GM21619 (cell line): ENCODE results near the gene ZNF687.
"Not testable (repeated sequence)": the region's sequence is repeated elsewhere in the genome, so short reads cannot be mapped to it uniquely, and the experiment has no call there.

ENCODE experiments used
- ATAC-seq: cut with Tn5 transposase; IDR thresholded peaks from one replicate; pipeline ENCODE4 v1.9.1; 2021; ENCODE audit not compliant: unreplicated experiment

The ZNF687 gene

DNA sequence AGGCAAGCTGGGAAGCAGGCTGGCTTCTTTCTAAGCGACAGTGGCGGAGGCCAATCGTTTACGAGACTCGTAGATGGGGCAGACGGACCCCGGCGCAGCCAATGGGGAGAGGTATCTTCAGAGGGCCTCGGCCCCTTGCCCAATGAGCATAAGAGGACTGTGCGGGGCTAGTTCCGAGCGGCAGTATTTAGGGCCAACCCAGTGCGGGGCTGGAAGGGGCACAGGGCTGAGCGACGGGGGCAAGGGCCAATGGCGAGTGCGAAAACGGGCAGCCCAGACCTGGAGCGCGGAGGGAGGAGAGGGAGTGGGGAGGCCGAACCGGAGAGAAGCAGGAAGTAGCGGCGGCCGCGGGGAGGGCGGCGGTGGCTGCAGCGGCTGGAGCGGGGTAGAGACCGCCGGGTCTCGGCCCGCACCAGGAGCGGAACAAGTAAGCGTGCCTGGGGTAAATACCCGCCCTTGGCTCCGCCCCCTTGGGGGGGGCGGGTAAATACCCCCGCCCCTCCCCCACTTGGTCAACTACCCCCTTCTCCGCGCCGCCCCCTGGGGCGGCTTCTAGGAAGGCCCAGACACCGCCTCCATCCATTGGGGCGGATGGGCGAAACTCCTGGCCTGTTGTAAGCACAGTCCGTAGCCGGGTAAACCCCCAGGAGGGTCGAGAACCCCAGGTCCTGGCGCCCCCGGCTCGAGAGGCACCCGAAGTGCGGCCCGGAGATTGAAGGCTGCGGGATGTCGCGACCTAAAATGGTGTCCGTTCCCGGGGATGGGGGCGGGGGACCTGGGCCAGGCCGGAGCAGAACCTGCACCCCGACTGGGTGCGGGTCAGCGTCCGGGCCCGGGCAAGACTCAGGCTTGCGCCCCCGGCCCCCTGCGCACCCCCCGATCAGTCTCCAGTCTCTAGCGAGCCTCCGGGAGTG lies at the start of gene ZNF687:
Gene ZNF687 (plus strand): TSS at position 331 of the 914 bp plus-strand sequence. CDS start 3,993 bp downstream, outside the sequence.
- peak; percentile 87 for ATAC-seq

- ATAC-seq: no peak
Observed at GRCh38 chr1:151235235-151235634, 46.9 kb upstream of the ZNF687 start.

DNA sequence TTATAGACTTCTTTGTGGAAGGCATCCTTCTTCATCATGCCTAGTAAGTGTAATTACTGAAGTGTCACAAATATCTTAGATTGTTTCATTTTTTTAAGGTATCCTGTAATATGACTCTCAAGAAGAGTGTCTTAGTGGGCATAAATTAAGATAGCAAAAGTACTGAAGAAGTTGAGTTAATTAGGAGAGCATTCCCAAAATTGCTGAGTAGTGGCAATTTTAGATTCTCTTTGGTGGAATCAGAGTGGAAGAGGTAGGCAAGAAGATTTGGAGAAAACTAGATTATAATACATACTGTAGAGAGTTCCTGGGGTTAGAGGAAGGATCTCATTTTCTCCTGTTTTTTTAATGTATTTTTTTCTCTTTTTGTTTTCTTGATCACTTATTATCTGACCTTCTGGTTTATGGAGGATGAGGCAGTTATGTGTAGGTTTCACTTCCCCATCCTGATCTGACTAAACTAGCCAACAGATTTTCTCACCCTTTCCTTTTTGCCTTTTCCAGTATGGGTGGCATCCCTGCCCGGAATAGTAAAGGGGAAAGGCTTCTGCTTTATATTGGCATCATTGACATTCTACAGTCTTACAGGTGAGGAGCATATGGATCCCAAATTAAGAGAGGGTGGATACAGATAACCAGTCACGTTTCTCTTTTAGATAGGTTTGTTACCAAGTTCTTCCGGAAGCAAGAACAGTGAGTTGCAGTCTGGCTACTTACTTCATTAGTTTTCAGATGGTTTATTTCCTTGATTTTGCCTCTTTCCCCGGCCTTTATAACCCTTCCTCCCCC lies 44.2 kb upstream of the ZNF687 start:
- ATAC-seq: no peak

DNA sequence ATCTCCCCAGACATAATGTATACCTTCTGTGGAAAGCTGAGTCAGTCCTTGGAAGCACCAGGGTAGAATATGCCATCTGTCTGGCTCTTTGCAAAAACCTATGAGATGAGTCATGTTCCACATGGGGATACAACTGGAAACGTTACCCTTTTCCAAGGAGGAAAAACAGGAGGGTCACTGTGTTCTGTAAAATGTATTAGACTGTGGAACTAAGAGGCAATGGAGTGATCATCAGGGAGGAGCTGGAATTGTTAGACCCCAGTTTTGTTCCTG lies 43.7 kb upstream of the ZNF687 start:
- no peak for ATAC-seq

DNA sequence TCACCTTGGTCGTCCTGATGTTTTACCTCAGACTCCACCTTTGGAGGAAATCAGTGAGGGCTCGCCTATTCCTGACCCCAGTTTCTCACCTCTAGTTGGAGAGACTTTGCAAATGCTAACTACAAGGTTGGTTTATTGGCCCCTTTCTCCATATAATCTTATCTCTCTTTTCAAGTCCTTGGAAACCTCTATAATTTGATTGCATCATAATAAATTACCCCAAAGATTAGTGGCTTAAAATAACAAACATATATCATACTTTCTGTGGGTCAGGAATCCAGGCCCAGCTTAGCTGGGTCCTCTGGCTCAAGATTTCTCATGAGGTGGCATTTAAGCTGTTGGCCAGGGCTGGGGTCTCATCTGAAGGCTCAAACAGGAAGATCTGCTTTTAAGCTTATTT lies 39.7 kb upstream of the ZNF687 start:
- ATAC-seq: no peak

DNA sequence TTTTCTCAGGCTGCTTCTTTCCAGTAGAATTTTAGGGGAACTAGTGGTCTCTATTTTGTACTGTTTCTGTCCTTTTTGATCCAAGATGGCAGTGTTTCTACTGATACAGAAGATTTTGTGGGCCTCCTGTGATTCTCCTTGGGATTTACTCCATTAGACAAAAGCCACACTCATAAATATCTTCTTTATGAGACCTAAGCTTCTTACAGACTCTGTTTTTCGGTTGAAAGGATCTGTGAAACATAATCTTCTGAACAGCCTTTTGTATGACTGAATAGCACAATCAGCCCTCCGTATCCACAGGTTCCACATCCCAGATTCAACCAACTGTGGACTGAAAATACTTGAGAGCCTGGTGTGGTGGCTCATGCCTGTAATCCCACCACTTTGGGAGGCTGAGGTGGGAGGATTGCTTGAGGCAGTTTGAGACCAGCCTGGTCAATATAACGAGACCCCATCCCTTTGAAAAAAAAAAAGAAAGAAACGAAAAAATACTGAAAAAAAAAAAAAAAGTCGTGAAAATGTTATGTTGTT lies 38.3 kb upstream of the ZNF687 start:
- ATAC-seq: no peak

- ATAC-seq: no peak
Observed at GRCh38 chr1:151246786-151247185, 35.3 kb upstream of the ZNF687 start.

- no peak for ATAC-seq
Observed at GRCh38 chr1:151251656-151252470, 30.2 kb upstream of the ZNF687 start.

DNA sequence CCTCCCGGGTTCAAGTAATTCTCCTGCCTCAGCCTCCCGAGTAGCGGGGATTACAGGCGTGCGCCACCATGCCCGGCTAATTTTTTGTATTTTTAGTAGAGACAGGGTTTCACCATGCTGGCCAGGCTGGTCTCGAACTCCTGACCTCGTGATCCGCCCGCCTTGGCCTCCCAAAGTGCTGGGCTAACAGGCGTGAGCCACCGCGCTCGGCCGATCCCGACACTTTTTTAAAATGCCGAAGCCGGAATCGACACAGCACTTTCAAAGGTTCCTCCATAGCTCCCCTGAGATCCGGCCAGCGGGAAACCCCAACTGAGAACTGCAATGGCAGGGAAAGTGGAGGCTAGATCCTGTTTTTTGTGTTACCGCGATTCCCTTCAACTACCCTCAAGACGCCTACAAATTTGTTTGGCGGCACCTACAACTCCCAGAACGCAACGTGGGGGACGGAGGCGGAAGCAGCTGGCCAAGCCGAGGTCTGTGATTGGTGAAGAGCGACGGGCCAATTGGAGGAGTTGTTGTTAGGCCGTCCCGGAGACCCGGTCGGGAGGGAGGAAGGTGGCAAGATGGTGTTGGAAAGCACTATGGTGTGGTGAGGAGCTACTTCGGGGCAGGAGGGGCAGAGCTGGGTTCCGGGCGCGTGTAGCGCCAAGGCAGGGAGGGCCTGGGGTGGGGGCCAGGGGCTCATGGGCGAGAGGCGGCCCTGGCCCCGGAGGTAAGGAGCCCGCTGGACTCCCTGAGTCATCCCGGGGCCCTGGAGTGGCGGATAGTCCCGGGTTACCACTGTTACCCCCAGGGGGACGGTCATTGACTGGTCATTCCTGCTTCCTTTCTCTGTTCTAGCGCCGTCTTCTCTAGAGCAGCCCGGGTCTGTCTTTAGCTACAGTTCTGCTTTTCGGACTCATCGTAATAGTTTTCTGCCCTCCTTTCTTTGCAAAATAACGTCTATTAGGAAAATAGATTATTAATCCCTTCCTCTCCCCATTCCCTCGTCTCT lies 27.6 kb upstream of the ZNF687 start, which contains the start of gene PSMD4:
Gene PSMD4 (plus strand): TSS at position 518 of the 997 bp plus-strand sequence. CDS start 49 bp downstream, at position 567.
- peak; percentile 89 for ATAC-seq

DNA sequence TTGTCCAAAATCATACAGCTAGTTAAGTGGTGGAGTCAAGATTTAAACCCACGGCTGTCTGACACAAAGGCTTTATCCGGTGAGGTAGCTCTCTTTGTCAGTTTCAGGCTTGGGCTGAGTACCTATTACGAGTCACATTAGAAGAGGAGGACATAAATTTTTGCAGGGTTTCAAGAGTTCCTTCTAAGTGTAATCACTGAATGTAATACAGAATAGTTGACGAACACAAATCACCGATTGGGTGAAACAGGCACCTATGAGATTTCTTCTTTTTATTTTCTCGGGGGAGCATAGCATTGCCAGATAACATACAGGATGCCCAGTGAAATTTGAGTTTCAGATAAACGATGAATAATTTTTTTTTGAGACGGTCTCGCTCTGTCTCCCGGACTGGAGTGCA lies 26.7 kb upstream of the ZNF687 start:
- no peak for ATAC-seq

DNA sequence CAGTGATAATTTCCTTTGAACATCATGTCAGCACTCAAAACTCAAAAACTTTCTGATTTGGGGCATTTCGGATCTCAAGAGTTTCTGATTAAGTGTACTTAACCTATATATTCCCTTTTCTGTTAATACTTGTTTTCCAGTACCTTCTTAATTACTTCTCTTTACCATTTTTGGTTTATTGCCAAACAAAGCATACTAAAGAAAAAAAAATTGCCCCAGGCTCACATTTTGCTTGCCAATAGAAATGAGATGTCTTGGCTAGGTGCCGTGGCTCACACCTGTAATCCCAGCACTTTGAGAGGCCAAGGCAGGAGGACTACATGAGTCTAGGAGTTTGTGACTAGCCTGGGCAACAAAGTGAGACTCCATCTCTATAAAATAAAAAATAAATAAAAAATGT lies 22.7 kb upstream of the ZNF687 start:
- no peak for ATAC-seq

DNA sequence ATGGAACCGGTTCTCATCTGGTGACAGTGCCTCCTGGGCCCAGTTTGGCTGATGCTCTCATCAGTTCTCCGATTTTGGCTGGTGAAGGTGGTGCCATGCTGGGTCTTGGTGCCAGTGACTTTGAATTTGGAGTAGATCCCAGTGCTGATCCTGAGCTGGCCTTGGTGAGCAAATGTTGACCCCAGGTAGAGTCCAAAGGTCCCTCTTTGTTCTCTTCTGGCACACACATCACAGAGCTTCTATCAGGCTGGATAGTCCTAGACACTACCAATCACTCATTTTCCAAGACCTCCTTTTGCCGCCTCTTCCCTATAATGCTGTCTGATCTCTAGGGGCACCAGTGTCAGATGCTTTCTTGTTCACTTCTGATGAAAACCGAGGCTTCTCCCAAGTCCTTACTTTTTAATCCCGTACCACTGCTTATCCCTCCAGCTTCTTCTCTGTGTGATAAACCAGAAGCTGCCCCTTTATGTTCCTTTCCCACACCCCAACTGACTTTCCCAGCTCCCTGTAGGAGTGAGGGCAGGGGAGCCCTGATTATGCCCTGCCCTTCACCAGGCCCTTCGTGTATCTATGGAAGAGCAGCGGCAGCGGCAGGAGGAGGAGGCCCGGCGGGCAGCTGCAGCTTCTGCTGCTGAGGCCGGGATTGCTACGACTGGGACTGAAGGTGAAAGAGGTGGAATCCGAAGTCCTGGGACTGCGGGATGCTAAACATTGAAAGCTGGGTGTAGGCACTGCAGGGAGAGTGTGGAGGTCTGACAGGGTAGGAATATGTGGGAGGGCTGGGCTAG lies 16.5 kb upstream of the ZNF687 start:
- no peak for ATAC-seq

GRCh38 chr1:151266315-151266714 lies 15.8 kb upstream of the ZNF687 start:
- ATAC-seq: no peak

- ATAC-seq: no peak
Observed at GRCh38 chr1:151266821-151267220, 15.3 kb upstream of the ZNF687 start.

DNA sequence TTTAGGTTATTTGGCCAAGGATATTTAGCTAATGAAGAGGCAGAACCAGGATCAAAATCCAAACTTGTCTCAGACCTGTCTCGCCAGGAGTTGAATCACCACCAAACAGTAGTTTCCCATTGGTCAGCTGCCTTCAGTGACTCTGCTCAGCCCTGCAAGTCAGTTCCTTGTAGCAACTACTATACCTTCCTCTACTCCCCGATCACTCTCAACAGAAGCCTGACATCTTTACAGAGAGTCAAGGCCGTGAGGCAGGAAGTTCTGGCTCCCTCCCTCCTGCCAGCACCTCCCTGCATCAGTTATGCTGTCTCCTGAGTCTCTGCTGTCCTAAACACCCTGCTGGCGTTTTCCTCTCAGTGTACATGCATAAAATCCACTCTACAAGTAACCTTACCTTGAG lies 14.3 kb upstream of the ZNF687 start:
- no peak for ATAC-seq

- no peak for ATAC-seq
Observed at GRCh38 chr1:151273924-151274466, 8.1 kb upstream of the ZNF687 start.

GRCh38 chr1:151275341-151275740 lies 6.8 kb upstream of the ZNF687 start:
- not testable (repeated sequence) for ATAC-seq

- no peak for ATAC-seq
Observed at GRCh38 chr1:151277249-151277648, 4.8 kb upstream of the ZNF687 start.
